Hippocampal formation (tissue), 2 donors: ENCODE results near the gene EVI5.

Experiments
- DNase-seq, 2 donors: peaks; one replicate each; lab custom pipeline; 2025; lab: John Stamatoyannopoulos, UW

Gene EVI5

GRCh38 chr1:92511541-92511940, 273.4 kb downstream of the EVI5 start:
- DNase-seq: no peak

- DNase-seq: no peak
Measured at GRCh38 chr1:92509619-92510018, 275.3 kb downstream of the EVI5 start.

GRCh38 chr1:92505015-92505692, 279.8 kb downstream of the EVI5 start:
- DNase-seq: no peak

- no peak for DNase-seq
Measured at GRCh38 chr1:92504291-92505014, 280.5 kb downstream of the EVI5 start.

- DNase-seq: no peak
Measured at GRCh38 chr1:92503926-92504285, 281.0 kb downstream of the EVI5 start.

GRCh38 chr1:92503043-92503925, 281.6 kb downstream of the EVI5 start:
- DNase-seq: no peak

- DNase-seq: no peak
Measured at GRCh38 chr1:92502247-92502646, 282.7 kb downstream of the EVI5 start.

- DNase-seq: no peak
Measured at GRCh38 chr1:92500552-92500951, 284.4 kb downstream of the EVI5 start.

GRCh38 chr1:92495392-92496063, 289.4 kb downstream of the EVI5 start:
- DNase-seq: no peak

- no peak for DNase-seq
Measured at GRCh38 chr1:92494485-92495141, 290.3 kb downstream of the EVI5 start.

- no peak for DNase-seq
Measured at GRCh38 chr1:92493139-92493538, 291.8 kb downstream of the EVI5 start.

- no peak for DNase-seq
Measured at GRCh38 chr1:92488832-92489231, 296.1 kb downstream of the EVI5 start.

GRCh38 chr1:92488416-92488815, 296.5 kb downstream of the EVI5 start:
- DNase-seq: no peak

GRCh38 chr1:92487078-92487605, 297.8 kb downstream of the EVI5 start:
- DNase-seq: no peak

- DNase-seq: no peak
Measured at GRCh38 chr1:92486251-92487077, 298.4 kb downstream of the EVI5 start, which contains the start of gene GFI1. GFI1 (minus strand) TSS chr1:92486925; CDS start chr1:92483487, 3,438 bp downstream.

GRCh38 chr1:92485381-92486250, 299.3 kb downstream of the EVI5 start:
- no peak for DNase-seq

- no peak for DNase-seq
Measured at GRCh38 chr1:92484472-92485380, 300.2 kb downstream of the EVI5 start.
